Measurements from ENCODE around the gene MYH11.

- TF ChIP-seq, protein P1, sequence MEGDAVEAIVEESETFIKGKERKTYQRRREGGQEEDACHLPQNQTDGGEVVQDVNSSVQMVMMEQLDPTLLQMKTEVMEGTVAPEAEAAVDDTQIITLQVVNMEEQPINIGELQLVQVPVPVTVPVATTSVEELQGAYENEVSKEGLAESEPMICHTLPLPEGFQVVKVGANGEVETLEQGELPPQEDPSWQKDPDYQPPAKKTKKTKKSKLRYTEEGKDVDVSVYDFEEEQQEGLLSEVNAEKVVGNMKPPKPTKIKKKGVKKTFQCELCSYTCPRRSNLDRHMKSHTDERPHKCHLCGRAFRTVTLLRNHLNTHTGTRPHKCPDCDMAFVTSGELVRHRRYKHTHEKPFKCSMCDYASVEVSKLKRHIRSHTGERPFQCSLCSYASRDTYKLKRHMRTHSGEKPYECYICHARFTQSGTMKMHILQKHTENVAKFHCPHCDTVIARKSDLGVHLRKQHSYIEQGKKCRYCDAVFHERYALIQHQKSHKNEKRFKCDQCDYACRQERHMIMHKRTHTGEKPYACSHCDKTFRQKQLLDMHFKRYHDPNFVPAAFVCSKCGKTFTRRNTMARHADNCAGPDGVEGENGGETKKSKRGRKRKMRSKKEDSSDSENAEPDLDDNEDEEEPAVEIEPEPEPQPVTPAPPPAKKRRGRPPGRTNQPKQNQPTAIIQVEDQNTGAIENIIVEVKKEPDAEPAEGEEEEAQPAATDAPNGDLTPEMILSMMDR (IDR thresholded peaks at IDR 0.05) = no peak
- TF ChIP-seq POLR2A (IDR thresholded peaks at IDR 0.05) (no peak), POLR2AphosphoS5 (IDR thresholded peaks at IDR 0.05) (no peak)
Observed at GRCh38 chr16:15746332-15746731, 110.5 kb downstream of the MYH11 start.

Data from prostate gland (tissue), 2 donors.